Activated CD4-positive, alpha-beta T cell treated with anti-CD3 and anti-CD28 coated beads, Interleukin-2, amount 50 U/mL, for 48 hours (primary cell): ENCODE results near the gene PLA2G12A.
"Not testable (repeated sequence)": the region's sequence is repeated elsewhere in the genome, so short reads cannot be mapped to it uniquely, and the experiment has no call there.

ENCODE experiments used
- DNase-seq, 2 experiments: peaks; one replicate each; pipeline ENCODE4 v3.0.0-alpha.2; 2020

The PLA2G12A gene

GRCh38 chr4:109728385-109728784 is 1.5 kb downstream of the PLA2G12A start:
- no peak for DNase-seq

- no peak for DNase-seq
Measured at GRCh38 chr4:109723110-109723509, 6.8 kb downstream of the PLA2G12A start.

- no peak for DNase-seq
Measured at GRCh38 chr4:109722357-109722756, 7.5 kb downstream of the PLA2G12A start.

DNA sequence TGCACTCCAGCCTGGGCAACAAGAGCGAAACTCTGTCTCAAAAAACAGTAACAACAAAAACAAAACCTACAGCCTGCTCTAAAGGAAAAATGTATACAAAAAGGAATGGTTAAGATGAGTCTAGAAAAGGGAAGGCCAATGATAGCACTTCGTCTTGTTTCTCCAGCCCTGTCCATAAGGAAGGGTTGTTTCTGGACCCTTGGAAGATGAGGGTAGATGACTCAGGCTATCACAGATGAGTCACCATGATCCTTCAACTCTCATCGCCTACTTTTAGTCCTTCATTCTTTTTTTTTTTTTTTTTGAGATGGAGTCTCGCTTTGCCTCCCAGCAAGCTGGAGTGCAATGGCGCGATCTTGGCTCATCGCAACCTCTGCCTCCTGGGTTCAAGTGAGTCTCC is 8.8 kb downstream of the PLA2G12A start:
- DNase-seq: no peak

- no peak for DNase-seq
Measured at GRCh38 chr4:109719604-109720003, 10.3 kb downstream of the PLA2G12A start.

- DNase-seq: no peak
Measured at GRCh38 chr4:109718759-109719158, 11.1 kb downstream of the PLA2G12A start.

DNA sequence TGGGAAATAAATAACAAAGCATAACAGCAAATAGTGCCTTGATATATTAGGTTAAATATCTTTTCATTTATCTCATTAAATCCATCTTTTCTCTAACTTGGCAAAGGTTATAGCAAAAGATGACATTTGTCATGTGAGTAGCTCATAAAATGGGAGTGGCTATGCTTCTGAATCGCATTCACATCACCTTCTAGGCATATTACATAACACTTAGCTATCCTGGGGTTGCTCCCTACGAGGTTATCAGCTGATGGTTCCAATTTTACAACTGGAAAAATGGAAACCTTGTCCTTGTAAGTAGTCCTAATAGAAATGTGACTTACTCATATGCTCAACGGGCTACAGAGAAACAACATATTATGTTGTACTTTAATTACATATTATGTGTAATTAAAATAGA is 16.4 kb downstream of the PLA2G12A start:
- no peak for DNase-seq

DNA sequence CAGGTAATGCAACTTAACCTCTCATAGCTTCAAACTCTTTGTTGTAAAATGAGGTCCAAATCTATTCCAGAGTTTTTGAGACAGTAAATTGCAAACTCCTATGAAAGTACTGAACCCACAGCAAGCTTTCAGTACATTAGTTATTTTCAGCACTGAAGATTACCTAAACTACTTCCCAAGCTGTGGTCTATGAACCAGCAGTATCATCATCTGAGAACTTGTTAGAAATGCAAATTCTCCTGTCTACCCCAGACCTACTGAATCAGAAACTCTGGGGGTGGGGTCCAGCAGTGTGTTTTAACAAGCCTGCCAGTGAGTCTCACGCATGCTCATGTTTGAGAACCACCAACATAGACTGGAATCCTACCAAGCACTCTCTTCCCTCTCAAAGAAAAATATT is 20.9 kb downstream of the PLA2G12A start:
- DNase-seq: no peak

- no peak for DNase-seq
Measured at GRCh38 chr4:109708435-109708834, 21.4 kb downstream of the PLA2G12A start.

DNA sequence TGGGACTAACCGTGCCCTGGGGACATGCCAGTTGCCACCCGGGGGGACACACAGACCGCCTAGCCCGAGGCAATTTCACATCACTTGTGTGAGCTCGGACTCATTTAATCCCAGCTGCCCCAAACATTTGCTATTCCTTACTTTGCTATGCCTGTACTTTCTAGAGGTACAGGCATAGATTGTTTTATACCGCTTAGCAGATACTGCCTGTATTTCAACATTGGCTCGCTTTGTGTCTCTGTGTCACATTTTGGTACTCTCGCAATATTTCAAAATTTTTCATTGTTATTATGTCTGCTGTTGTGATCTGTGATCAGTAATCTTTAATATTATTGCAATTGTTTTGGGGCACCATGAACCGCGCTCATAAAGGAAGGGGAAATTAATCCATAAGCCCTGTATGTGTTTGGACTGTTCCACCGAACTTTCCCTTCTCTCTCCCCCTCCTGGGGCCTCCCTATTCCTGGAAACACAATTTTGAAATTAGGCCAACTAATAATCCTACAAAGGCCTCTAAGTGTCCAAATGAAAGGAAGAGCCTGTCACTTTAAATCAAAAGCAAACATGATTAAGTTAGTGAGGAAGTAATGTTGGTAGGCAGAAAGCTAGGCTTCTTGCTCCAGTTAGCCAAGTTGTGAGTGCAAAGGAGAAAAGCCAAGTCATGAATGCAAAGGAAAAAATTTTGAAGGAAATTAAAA is 26.1 kb downstream of the PLA2G12A start:
- DNase-seq: no peak

GRCh38 chr4:109702950-109703663 is 26.8 kb downstream of the PLA2G12A start, which contains the start of gene CASP6:
TSS of gene CASP6 (minus strand) at chr4:109703445. CDS start at chr4:109703395, 50 bp downstream.
- peak; percentile 70 to 76 for DNase-seq

- no peak for DNase-seq
Measured at GRCh38 chr4:109701566-109702410, 28.1 kb downstream of the PLA2G12A start.

DNA sequence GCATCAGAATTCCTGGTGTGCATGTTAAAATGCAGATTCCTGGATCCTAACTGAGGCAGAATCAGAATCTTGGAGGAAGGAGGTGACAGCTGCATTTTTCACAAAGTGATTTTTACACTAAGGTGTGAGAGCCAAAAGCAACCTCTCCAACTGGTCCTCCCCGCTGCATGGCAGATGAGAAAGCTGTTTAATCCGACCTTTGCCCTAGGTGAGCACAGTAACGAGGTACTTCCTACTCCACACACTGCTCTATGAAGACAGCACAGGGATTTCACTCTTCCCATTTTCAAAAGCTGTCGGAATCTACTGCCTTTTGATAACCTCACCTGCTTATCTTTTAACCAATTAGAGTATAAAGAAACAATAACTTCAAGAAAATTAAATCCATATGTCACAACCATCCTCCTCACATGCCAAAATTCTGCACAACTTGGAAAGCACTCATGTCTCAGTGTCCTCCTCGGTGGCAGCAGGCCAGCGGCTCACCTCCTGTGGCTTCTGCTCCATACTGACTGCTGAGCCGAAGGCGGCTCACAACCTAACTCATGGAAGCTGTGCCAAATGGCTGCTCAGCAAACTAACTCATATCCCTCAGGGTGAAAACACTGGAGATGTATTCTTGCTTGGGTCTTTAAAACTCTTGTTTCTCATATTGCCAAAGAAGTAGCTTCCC is 30.2 kb downstream of the PLA2G12A start:
- DNase-seq: no peak

DNA sequence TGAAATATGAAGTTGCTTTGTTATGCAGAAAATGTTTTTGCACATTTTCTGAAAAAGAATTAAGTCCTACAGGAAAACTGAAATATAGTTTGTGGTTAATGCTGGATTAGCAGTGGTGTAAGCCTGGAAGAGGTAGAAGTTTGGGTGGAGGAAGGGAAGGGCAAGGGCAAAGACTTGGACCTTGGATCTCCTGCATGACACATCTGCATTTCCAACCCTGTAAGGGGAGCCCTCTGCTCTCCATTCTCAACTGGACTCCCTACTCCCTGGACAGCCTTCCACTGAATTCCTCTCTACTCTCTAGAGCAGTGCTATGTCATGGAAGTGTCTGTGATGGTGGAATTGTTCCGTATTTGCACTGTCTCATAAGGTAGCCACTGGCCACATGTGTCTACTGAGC is 31.2 kb downstream of the PLA2G12A start:
- no peak for DNase-seq

GRCh38 chr4:109691411-109691920 is 38.4 kb downstream of the PLA2G12A start:
- DNase-seq: no peak

- no peak for DNase-seq
Measured at GRCh38 chr4:109690690-109691410, 39.0 kb downstream of the PLA2G12A start.

- no peak for DNase-seq
Measured at GRCh38 chr4:109684727-109685126, 45.1 kb downstream of the PLA2G12A start.

GRCh38 chr4:109683621-109684253 is 46.1 kb downstream of the PLA2G12A start:
- no peak for DNase-seq

- no peak for DNase-seq
Measured at GRCh38 chr4:109682875-109683274, 47.0 kb downstream of the PLA2G12A start.

- not testable (repeated sequence) for DNase-seq
Measured at GRCh38 chr4:109678925-109679324, 50.9 kb downstream of the PLA2G12A start.

DNA sequence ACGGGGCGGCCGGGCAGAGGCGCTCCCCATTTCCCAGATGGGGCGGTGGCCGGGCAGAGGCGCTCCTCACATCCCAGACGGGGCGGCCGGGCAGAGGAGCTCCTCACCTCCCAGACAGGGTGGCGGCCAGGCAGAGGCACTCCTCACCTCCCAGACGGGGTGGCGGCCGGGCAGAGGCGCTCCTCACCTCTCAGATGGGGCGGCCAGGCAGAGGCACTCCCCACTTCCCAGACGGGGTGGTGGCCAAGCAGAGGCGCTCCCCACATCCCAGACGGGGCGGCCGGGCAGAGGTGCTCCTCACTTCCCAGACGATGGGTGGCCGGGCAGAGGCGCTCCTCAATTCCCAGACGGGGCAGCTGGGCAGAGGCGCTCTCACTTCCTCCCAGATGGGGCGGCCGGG is 51.4 kb downstream of the PLA2G12A start:
- DNase-seq: not testable (repeated sequence)
